K562 (cell line): Measurements from ENCODE around the gene CHSY3. TPM values are rescaled to one million over a fixed set of nuclear protein-coding genes. Genes with fewer than 3 reads are reported as not detected.

ENCODE experiments used
- ATAC-seq: fragments of 200-7000 bp; cut with Tn5 transposase; 3 replicates; pipeline ENCODE4 v1.9.1; 2020; ENCODE audit warnings: moderate library complexity
- BruUV-seq: library from RNA; stranded (reverse); fragments of 400-500 nt; replicated peaks from 2 replicates; lab custom pipeline; 2021; lab: Mats Ljungman, UMichigan
- CTCF ChIA-PET: fragments of 300-600 bp; formaldehyde crosslinking; extraction: SDS; loops from one replicate; lab custom pipeline; 2021; ENCODE audit warnings: low intra/inter-chr PET ratio; lab: Yijun Ruan, JAX
- POLR2A ChIA-PET: fragments of 300-600, 350-650 bp; sonication (Branson Sonifier 250); formaldehyde crosslinking; extraction: SDS; loops from one replicate; lab custom pipeline; 2021; ENCODE audit warnings: antibody characterized with exemption, inconsistent platforms; lab: Yijun Ruan, JAX
- DNase-seq, 4 experiments: peaks; one replicate each; pipeline versions ENCODE4 v3.0.0 to v3.0.0-alpha.2; 2011 to 2018; ENCODE audit warnings: low spot score in 3 of 4, mixed read lengths in 3 of 4; ENCODE audit errors: extremely low read depth in 1 of 4
- FAIRE-seq: peaks from 2 replicates; lab custom pipeline; 2011; peaks lifted over from hg19 to GRCh38; lab: Jason Lieb, UNC
- H2AFZ ChIP-seq: 2 replicates; pipeline ENCODE4 v1.6.0; 2011; ENCODE audit warnings: low read depth, low read length, control low read depth, inconsistent platforms
- H3K27ac ChIP-seq: fragments of 200-600 bp; 3 replicates; pipeline ENCODE4 v1.8.0; 2011; ENCODE audit warnings: low read depth, mild to moderate bottlenecking, control low read depth, inconsistent platforms, low read length, moderate library complexity, mixed read lengths; ENCODE audit errors: extremely low read depth
- H3K27me3 ChIP-seq, 2 experiments: fragments of 300-600 bp in 1 of 2; 2 replicates in 1 of 2; 3 replicates in 1 of 2; pipeline versions ENCODE4 v1.6.0 to v1.8.0; 2011; ENCODE audit warnings: inconsistent platforms in 2 of 2, low read length in 2 of 2, mild to moderate bottlenecking in 1 of 2, mixed read lengths in 1 of 2, moderate library complexity in 1 of 2; ENCODE audit not compliant: control insufficient read depth in 2 of 2, insufficient read depth in 2 of 2
- H3K36me3 ChIP-seq: fragments of 300-600 bp; 3 replicates; pipeline ENCODE4 v1.8.0; 2011; ENCODE audit warnings: mild to moderate bottlenecking, low read length, inconsistent platforms; ENCODE audit not compliant: control insufficient read depth, insufficient read depth
- H3K4me1 ChIP-seq, 2 experiments: fragments of 200-600 bp in 1 of 2; replicated peaks in 1 of 2; 2 replicates in 1 of 2; 3 replicates in 1 of 2; pipeline versions ENCODE4 v1.5.1 to v1.8.0; 2011; ENCODE audit warnings: inconsistent platforms in 2 of 2, low read length in 2 of 2, mild to moderate bottlenecking in 1 of 2, mixed read lengths in 1 of 2, moderate library complexity in 1 of 2; ENCODE audit not compliant: control insufficient read depth in 2 of 2, insufficient read depth in 2 of 2
- H3K4me2 ChIP-seq: 2 replicates; pipeline ENCODE4 v1.6.1; 2011; ENCODE audit warnings: low read length, control low read depth, inconsistent platforms, mixed read lengths; ENCODE audit not compliant: insufficient read depth
- H3K4me3 ChIP-seq: fragments of 200-600 bp; sonication (generic), shearing (Covaris generic); 2 replicates; pipeline ENCODE4 v1.5.1; 2016; ENCODE audit warnings: control low read depth, inconsistent platforms
- H3K79me2 ChIP-seq: fragments of 200-600 bp; 3 replicates; pipeline ENCODE4 v1.8.0; 2011; ENCODE audit warnings: low read length, inconsistent platforms; ENCODE audit not compliant: control insufficient read depth, insufficient read depth
- H3K9ac ChIP-seq, 2 experiments: 2 replicates each; pipeline versions ENCODE4 v1.6.0 to v1.6.1; 2011; ENCODE audit warnings: low read depth in 2 of 2, low read length in 2 of 2, control low read depth in 1 of 2, inconsistent platforms in 1 of 2, mild to moderate bottlenecking in 1 of 2, mixed read lengths in 1 of 2; ENCODE audit not compliant: insufficient read depth in 1 of 2
- H3K9me1 ChIP-seq: one replicate; pipeline ENCODE4 v1.6.0; 2011; ENCODE audit warnings: inconsistent platforms, mild to moderate bottlenecking, low read length, moderate library complexity; ENCODE audit not compliant: control insufficient read depth, insufficient read depth
- H3K9me3 ChIP-seq: replicated peaks from 2 replicates; pipeline ENCODE4 v1.5.1; 2011; ENCODE audit warnings: low read depth, low read length, inconsistent platforms; ENCODE audit not compliant: control insufficient read depth, insufficient read depth
- H4K20me1 ChIP-seq: replicated peaks from 2 replicates; pipeline ENCODE4 v1.6.1; 2011; ENCODE audit warnings: low read length, inconsistent platforms, mixed read lengths; ENCODE audit not compliant: control insufficient read depth, insufficient read depth
- FOSL1 ChIP-seq: fragments of 200-800 bp; sonication (Bioruptor generic); conservative IDR thresholded peaks from 2 replicates; pipeline ENCODE4 v1.6.1; 2016; ENCODE audit warnings: missing genetic modification characterization, missing compliant biosample characterization
- HMGN3 ChIP-seq: IDR thresholded peaks from 2 replicates; pipeline ENCODE4 v1.6.1; 2011; ENCODE audit warnings: borderline replicate concordance, low read depth, mild to moderate bottlenecking, mixed read lengths, low read length; ENCODE audit not compliant: insufficient read length; ENCODE audit errors: extremely low read depth
- LCOR ChIP-seq: sonication (generic); formaldehyde crosslinking; IDR thresholded peaks from 2 replicates; pipeline ENCODE4 v1.8.0; 2022; ENCODE audit warnings: mild to moderate bottlenecking, missing genetic modification reagents
- POLR2A ChIP-seq: fragments of 450-650 bp; conservative IDR thresholded peaks from 2 replicates; pipeline ENCODE4 v1.6.1; 2016
- RBM25 ChIP-seq: fragments of 200-400 bp; formaldehyde crosslinking; IDR thresholded peaks from 2 replicates; pipeline ENCODE4 v1.6.1; 2018; ENCODE audit warnings: low read length, low read depth, moderate library complexity; ENCODE audit not compliant: severe bottlenecking
- ZBTB1 ChIP-seq: sonication (generic); formaldehyde crosslinking; IDR thresholded peaks from 2 replicates; pipeline ENCODE4 v1.8.1; 2023; ENCODE audit warnings: missing genetic modification reagents, low read depth, mild to moderate bottlenecking, borderline replicate concordance
- ZFP1 ChIP-seq: fragments of 450-650 bp; formaldehyde crosslinking; IDR thresholded peaks from 2 replicates; pipeline ENCODE4 v1.4.0; 2020; ENCODE audit warnings: mild to moderate bottlenecking, mixed read lengths
- ZNF134 ChIP-seq: fragments of 250-450 bp; sonication (Bioruptor Pico); conservative IDR thresholded peaks from 2 replicates; pipeline ENCODE4 v1.4.0; 2020
- ZNF668 ChIP-seq: fragments of 250-450 bp; sonication (Bioruptor Pico); IDR thresholded peaks from 2 replicates; pipeline ENCODE4 v1.8.0; 2022; ENCODE audit warnings: mild to moderate bottlenecking, inconsistent platforms
- ZNF696 ChIP-seq: fragments of 250-450 bp; sonication (Bioruptor Pico); conservative IDR thresholded peaks from 2 replicates; pipeline ENCODE4 v1.4.0; 2020; ENCODE audit warnings: mild to moderate bottlenecking, moderate library complexity
- in situ Hi-C: fragments of 300-500 bp; cut with MboI; formaldehyde crosslinking; loops from 4 replicates; pipeline ENCODE4 v1.15.0; 2018; ENCODE audit warnings: inconsistent platforms, mixed read lengths
- intact Hi-C: fragments of 100-400 bp; cut with micrococcal nuclease; formaldehyde crosslinking; loops from 2 replicates; pipeline ENCODE4 v1.14.2; 2022
- polyA plus RNA-seq, 8 experiments: library from polyadenylated mRNA; depleted of rRNA in 4 of 8; stranded (reverse) in 5 of 8; unstranded in 3 of 8; fragments of >200 nt; fragmentation: Nextera tagmentation in 2 of 8; fragmentation: Illumina TruSeq in 1 of 8; extraction: Ambion mirVana in 2 of 8; extraction: Trizol in 1 of 8; gene quantifications; 2 replicates each; pipeline versions ENCODE4 v1.2.1 to v1.2.3, GENCODE V29; 2011 to 2014; ENCODE audit warnings: inconsistent platforms in 1 of 8, missing spikeins in 1 of 8
- total RNA-seq, 7 experiments: library from RNA; depleted of rRNA in 6 of 7; stranded (reverse); fragments of >200 nt in 6 of 7; fragmentation: Illumina TruSeq in 2 of 7; extraction: Trizol in 2 of 7; gene quantifications; 2 replicates each; pipeline versions ENCODE4 v1.2.1 to v1.2.3, GENCODE V29; 2011 to 2021; ENCODE audit warnings: low replicate concordance in 1 of 7
- TF ChIP-seq, protein P1 (sequence below): sonication (generic); formaldehyde crosslinking; IDR thresholded peaks from 2 replicates; pipeline ENCODE4 v1.8.0; 2022; ENCODE audit warnings: mild to moderate bottlenecking, missing genetic modification reagents

CHSY3 gene
- total and polyA plus RNA-seq, 9 of the 15 experiments (the other 6 are each of a cell fraction or from before 2014, with no cell fraction given), result 0.04 TPM; not detected in 8

DNA sequence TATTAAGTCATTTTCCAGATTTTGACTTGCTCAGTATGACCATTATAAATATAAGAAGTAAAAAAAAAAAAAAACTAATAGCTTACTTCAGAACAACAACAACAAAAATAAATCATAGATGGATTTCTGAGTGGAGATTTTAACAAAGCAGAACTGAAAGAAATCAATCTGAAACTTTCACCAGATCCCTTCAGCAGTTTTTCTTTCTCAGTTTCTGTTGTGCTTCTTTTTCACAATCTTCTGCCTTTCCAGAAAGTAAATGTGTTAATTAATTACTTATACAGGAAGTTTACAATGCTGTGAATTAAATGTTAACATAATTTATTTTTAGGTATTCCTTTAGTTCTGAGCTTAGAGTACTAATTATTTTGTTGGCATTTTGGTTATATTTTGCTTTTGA is 73.5 kb downstream of the CHSY3 start:
- H2AFZ ChIP-seq, result no peak overlapping the region
- H3K9me1 ChIP-seq, result no peaks in the 10 kb centered on the region
- H3K36me3 ChIP-seq, result no peaks in the 10 kb centered on the region
- no peak for ATAC-seq
- no peaks in the 10 kb centered on the region for H3K4me1 ChIP-seq
- no peaks in the 10 kb centered on the region; the same call in 1 of the 2 replicates for H3K9me3 ChIP-seq
- no peak overlapping the region for H3K4me3 ChIP-seq
- ChIA-PET POLR2A (no interaction called here), CTCF (no interaction called here)
- TF ChIP-seq, protein P1, sequence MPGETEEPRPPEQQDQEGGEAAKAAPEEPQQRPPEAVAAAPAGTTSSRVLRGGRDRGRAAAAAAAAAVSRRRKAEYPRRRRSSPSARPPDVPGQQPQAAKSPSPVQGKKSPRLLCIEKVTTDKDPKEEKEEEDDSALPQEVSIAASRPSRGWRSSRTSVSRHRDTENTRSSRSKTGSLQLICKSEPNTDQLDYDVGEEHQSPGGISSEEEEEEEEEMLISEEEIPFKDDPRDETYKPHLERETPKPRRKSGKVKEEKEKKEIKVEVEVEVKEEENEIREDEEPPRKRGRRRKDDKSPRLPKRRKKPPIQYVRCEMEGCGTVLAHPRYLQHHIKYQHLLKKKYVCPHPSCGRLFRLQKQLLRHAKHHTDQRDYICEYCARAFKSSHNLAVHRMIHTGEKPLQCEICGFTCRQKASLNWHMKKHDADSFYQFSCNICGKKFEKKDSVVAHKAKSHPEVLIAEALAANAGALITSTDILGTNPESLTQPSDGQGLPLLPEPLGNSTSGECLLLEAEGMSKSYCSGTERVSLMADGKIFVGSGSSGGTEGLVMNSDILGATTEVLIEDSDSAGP (CRISPR knock-in tag), result no peak
- TF ChIP-seq ZNF668 (CRISPR knock-in tag) (no peak), HMGN3 (no peak), RBM25 (no peak), ZFP1 (CRISPR knock-in tag) (no peak), FOSL1 (tag) (no peak), POLR2A (no peak), ZBTB1 (CRISPR knock-in tag) (no peak), ZNF134 (CRISPR knock-in tag) (no peak), LCOR (CRISPR knock-in tag) (no peak), ZNF696 (CRISPR knock-in tag) (no peak)
- intact Hi-C loops, result no loop called here
- no peak for DNase-seq
- H3K4me2 ChIP-seq, result no peak overlapping the region
- no peaks in the 10 kb centered on the region for H3K27me3 ChIP-seq
- no peaks in the 10 kb centered on the region for H3K79me2 ChIP-seq
- H3K27ac ChIP-seq, result no peak overlapping the region
- no peak for FAIRE-seq
- no peaks in the 10 kb centered on the region for H4K20me1 ChIP-seq
- no TSS peak for BruUV-seq
- H3K9ac ChIP-seq, result no peak overlapping the region
- in situ Hi-C loops, result no loop called here
